Nephron progenitor cell (in vitro differentiated cells): ENCODE data around the gene PKMYT1.

ENCODE experiments used
- DNase-seq: peaks from one replicate; pipeline ENCODE4 v3.0.0; 2021
- H3K27ac Mint-ChIP-seq: 2 replicates; pipeline ENCODE4 v1.8.0; 2021; ENCODE audit warnings: mild to moderate bottlenecking, moderate library complexity, mixed read lengths
- H3K27me3 Mint-ChIP-seq: 2 replicates; pipeline ENCODE4 v1.8.0; 2021; ENCODE audit warnings: mild to moderate bottlenecking, low read depth, mixed read lengths; ENCODE audit not compliant: poor library complexity
- H3K36me3 Mint-ChIP-seq: 2 replicates; pipeline ENCODE4 v1.8.0; 2021; ENCODE audit warnings: low read depth, mixed read lengths
- H3K4me1 Mint-ChIP-seq: 2 replicates; pipeline ENCODE4 v1.8.0; 2021; ENCODE audit warnings: mixed read lengths
- H3K4me3 Mint-ChIP-seq: 2 replicates; pipeline ENCODE4 v1.8.0; 2021; ENCODE audit warnings: mild to moderate bottlenecking, moderate library complexity, mixed read lengths
- H3K9me3 Mint-ChIP-seq: 2 replicates; pipeline ENCODE4 v1.8.0; 2021; ENCODE audit warnings: mild to moderate bottlenecking, moderate library complexity, mixed read lengths
- TF ChIP-seq, protein P1 (sequence below): fragments of 200-600 bp; sonication (generic); IDR thresholded peaks from 2 replicates; pipeline ENCODE4 v1.5.0; 2021; ENCODE audit warnings: antibody characterized with exemption

Gene PKMYT1

DNA sequence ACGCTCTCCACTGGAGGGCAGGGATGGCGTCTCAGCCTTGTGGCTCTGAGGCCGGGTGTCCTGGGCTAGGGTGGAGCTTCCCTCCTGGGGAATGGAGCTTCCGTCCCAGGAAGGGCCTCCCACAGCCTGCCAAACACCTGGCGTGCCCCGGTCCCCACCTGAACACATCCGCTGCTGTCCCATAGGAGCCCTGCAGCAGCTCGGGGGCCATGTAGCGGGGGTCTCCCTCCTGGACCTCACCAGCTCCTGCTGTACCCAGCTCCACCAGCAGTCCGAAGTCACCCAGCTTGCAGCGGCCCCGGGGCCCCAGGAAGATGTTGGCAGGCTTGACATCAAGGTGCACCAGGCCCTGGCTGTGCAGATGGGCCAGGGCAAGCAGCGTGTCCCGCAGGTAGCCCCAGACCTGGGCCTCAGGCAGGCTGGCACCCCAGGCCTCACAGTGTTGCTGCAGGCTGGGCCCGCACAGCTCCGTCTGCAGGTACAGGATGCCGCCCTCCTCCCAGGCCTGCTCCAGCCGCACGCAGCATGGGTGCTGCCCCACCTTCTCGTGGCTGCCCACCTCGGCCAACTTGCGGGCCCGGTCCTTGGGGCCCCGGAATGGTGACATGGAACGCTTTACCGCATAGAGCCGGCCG lies 5.0 kb downstream of the PKMYT1 start:
- H3K36me3 Mint-ChIP-seq, result no peaks in the 10 kb centered on the region
- H3K9me3 Mint-ChIP-seq, result no peaks in the 10 kb centered on the region
- H3K4me3 Mint-ChIP-seq, result no peak overlapping the region

DNA sequence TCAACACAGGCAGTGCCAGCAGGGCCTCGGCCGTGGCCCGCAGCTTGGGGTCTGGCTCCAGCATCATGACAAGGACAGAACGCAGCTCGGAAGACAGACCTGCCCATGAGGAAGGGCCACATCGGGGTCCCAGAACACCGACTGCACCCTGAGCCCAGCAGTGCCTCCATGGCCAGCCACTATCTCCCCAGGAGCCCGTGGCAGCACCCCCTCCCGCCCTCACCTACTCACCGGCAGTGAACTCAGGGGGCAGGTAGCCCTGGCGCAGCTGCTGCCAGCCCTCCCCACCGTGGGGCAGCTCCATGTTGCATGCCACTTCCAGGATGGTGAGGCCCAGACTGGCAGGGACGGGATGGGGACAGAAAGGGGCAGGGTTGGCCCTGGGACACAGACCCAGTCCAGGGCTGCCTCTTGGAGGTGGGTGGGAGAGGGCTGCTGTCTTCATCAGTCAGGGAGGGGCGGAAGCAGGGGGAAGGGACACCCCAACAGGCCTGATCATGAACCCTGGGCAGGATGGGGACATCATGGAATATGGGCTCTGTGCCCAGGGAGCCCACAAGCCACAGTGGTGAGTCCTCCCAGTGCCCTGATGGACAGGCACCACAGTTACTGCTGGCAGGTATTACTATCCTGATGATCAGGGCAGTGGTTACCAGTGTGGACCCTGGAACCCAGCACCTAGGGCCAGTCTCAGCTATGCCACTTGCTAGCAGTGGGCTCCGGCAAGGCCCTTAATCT lies 5.8 kb downstream of the PKMYT1 start:
- DNase-seq, result no peak
- no peaks in the 10 kb centered on the region for H3K36me3 Mint-ChIP-seq
- peaks cover 3% of the 10 kb centered on the region for H3K27me3 Mint-ChIP-seq
- no peaks in the 10 kb centered on the region for H3K9me3 Mint-ChIP-seq
- TF ChIP-seq, protein P1, sequence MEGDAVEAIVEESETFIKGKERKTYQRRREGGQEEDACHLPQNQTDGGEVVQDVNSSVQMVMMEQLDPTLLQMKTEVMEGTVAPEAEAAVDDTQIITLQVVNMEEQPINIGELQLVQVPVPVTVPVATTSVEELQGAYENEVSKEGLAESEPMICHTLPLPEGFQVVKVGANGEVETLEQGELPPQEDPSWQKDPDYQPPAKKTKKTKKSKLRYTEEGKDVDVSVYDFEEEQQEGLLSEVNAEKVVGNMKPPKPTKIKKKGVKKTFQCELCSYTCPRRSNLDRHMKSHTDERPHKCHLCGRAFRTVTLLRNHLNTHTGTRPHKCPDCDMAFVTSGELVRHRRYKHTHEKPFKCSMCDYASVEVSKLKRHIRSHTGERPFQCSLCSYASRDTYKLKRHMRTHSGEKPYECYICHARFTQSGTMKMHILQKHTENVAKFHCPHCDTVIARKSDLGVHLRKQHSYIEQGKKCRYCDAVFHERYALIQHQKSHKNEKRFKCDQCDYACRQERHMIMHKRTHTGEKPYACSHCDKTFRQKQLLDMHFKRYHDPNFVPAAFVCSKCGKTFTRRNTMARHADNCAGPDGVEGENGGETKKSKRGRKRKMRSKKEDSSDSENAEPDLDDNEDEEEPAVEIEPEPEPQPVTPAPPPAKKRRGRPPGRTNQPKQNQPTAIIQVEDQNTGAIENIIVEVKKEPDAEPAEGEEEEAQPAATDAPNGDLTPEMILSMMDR, result no peak
- H3K4me1 Mint-ChIP-seq, result peaks cover 18% of the 10 kb centered on the region
- no peak overlapping the region for H3K27ac Mint-ChIP-seq
- H3K4me3 Mint-ChIP-seq, result no peak overlapping the region

More for the DNA sequence above, 5.0 kb downstream of the PKMYT1 start:
- TF ChIP-seq, protein P1, result no peak
- Mint-ChIP-seq H3K27ac (no peak overlapping the region), H3K27me3 (peaks cover 3% of the 10 kb centered on the region), H3K4me1 (peaks cover 18% of the 10 kb centered on the region)
- no peak for DNase-seq

DNA sequence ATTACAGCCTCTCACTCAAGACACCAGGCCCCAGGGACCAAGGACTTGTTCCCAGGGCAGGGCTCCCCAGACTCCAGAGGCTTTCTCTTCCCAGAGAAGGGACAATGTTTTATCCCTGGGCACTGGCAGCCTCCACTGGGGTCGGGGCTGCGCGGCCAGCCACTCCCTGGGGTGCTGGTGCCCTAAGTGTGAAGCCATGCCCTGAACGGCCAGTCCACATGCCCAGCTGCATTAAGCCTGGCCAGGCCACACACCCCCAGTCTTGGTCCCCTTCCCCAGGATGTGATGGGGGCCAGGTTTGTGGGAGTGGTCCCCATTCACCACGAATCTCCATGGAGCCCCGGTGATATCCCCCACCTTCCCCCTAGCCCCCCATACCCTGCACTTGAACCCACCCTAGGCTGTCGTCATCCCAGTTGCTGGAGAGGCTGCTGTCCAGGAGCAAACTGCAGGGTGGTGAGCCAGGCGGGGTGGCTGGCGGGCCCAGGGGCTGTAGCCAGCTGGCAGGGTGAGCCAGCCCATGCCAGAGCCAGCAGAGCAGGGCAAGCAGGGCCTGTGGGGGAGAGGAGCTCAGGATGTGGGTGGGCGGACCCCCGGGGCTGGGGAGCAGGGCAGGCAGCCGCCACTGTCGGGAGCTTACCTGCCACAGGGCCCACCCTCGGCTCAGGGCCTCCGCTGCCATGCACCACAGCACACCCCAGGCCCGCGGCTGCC lies 6.5 kb downstream of the PKMYT1 start:
- TF ChIP-seq, protein P1, result no peak
- Mint-ChIP-seq H3K9me3 (no peaks in the 10 kb centered on the region), H3K27ac (no peak overlapping the region), H3K27me3 (peaks cover 3% of the 10 kb centered on the region), H3K4me1 (peaks cover 18% of the 10 kb centered on the region), H3K4me3 (no peak overlapping the region), H3K36me3 (no peaks in the 10 kb centered on the region)
- no peak for DNase-seq

DNA sequence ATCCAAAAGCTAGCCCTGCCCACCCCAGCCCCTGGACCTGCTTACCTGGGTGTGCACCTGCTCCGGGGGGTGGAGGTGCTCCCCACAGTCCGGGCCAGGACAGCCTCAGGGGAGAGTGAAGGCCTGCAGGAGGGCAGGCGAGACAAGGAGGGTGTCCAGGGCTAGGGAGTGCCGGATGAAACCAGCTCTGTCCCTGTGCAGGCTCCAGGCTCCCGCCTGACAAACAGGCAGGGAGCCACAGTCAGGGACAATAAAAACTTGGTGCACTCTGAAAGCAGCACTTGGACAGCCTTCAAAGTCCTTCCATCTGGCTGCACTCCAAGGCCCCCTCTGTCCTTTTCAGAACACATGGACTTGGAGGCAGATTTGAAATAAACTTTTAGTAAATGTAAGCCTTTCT lies 7.2 kb downstream of the PKMYT1 start:
- TF ChIP-seq, protein P1, result no peak
- Mint-ChIP-seq H3K27me3 (peaks cover 3% of the 10 kb centered on the region), H3K27ac (no peak overlapping the region), H3K4me3 (no peak overlapping the region), H3K36me3 (no peaks in the 10 kb centered on the region), H3K9me3 (no peaks in the 10 kb centered on the region), H3K4me1 (peaks cover 24% of the 10 kb centered on the region)
- DNase-seq, result no peak

- H3K36me3 Mint-ChIP-seq, result no peaks in the 10 kb centered on the region
- H3K4me3 Mint-ChIP-seq, result peak overlapping the region; percentile 35
- peaks cover 24% of the 10 kb centered on the region for H3K4me1 Mint-ChIP-seq
- TF ChIP-seq, protein P1, result no peak
- H3K9me3 Mint-ChIP-seq, result no peaks in the 10 kb centered on the region
- H3K27ac Mint-ChIP-seq, result peak overlapping the region; percentile 52
- no peaks in the 10 kb centered on the region for H3K27me3 Mint-ChIP-seq
- no peak for DNase-seq
Observed at GRCh38 chr16:2971985-2972784, 8.1 kb downstream of the PKMYT1 start.
